OCI-LY1 (cell line): ENCODE results near the gene LINC00237.

Source experiments
- CTCF ChIP-seq: fragments of 200-600 bp; sonication (generic), shearing (Covaris generic); IDR thresholded peaks from 2 replicates; pipeline ENCODE4 v1.5.1; 2017; ENCODE audit warnings: mild to moderate bottlenecking, antibody characterized with exemption, low read length, moderate library complexity, mixed read lengths
- EZH2 ChIP-seq: fragments of 200-600 bp; sonication (generic), shearing (Covaris generic); IDR thresholded peaks from 2 replicates; pipeline ENCODE4 v1.8.0; 2017; ENCODE audit warnings: borderline replicate concordance, mixed run types, mild to moderate bottlenecking, antibody characterized with exemption, low read length, moderate library complexity, mixed read lengths

DNA sequence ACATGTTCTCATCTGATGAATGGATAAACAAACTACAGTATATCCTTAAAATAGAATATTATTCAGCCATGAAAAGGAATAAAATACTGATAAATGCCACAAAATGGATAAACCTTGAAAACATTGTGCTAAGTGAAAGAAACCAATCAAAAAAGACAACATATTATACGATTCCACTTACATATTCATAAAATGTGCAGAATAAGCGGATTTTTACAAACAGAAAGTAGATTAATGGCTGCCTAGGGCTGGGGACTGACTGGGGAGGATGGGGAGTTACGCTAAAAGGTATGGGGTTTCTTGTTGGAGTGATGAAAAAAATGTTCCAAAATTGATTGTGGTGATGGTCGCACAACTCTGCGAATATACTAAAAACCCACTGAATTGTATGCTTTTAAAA, 49.1 kb upstream of the LINC00237 start:
- TF ChIP-seq CTCF (no peak), EZH2 (no peak)
